ENCODE data around the gene KIAA1217. TPM values are rescaled to one million over a fixed set of nuclear protein-coding genes. Genes with fewer than 3 reads are reported as not detected.

Gene KIAA1217
- total and polyA plus RNA-seq, 7 experiments from 2014 or later = 0.03 to 2.1 (median 0.15) TPM; not detected in 4

DNA sequence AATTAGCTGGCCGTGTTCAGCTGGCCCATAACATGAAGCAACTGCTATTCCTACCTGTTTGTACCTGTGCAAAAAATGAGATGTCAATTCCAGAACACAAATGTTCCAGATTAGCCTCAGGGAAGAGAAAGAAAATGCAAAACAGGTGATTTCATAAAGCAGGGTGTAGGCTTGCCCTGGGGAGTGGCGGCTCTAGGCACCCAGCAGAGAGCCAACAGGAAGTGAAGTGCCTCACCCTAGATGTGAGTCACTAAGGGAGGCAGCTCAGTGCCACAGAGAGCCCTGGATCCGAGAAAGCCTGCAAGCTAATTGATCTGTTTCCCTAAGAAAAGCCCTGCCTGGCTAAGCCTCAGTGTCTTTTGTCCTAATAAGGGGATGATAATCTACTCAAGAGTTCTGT lies 274.8 kb downstream of the KIAA1217 start:
- ATAC-seq (no peak), DNase-seq (no peak)
- no peaks in the 10 kb centered on the region for H3K27me3 ChIP-seq (ENCODE audit: control insufficient read depth in 2 of 2, insufficient read depth in 2 of 2, low read length in 2 of 2)
- Mint-ChIP-seq H3K27me3 (peaks cover 11 to 19% (median 14%) of the 10 kb centered on the region in 5 donors), H3K27ac (peak overlapping the region in 1 of 9 donors; percentile 29), H3K4me3 (no peak overlapping the region), H3K36me3 (peaks cover 0 to 8% (median 0%) of the 10 kb centered on the region in 5 donors), H3K4me1 (peaks cover 0 to 8% (median 0%) of the 10 kb centered on the region in 7 donors), H3K9me3 (peaks cover 0 to 9% (median 6%) of the 10 kb centered on the region in 11 donors)
- no peak overlapping the region for H3K27ac ChIP-seq (ENCODE audit: low read depth, low read length)
- no peaks in the 10 kb centered on the region for H3K9me3 ChIP-seq (ENCODE audit: control insufficient read depth in 2 of 3, low read length in 3 of 3)
- intact Hi-C loops (cut with micrococcal nuclease) = no loop called here
- H3K4me1 ChIP-seq (ENCODE audit: control insufficient read depth in 2 of 2, insufficient read depth in 2 of 2, low read length in 2 of 2) = no peaks in the 10 kb centered on the region
- H3K4me3 ChIP-seq (ENCODE audit: low read length) = no peak overlapping the region
- ChIA-PET POLR2A (no interaction called here), CTCF (no interaction called here)
- H3K36me3 ChIP-seq (ENCODE audit: control insufficient read depth in 2 of 3, insufficient read depth in 3 of 3, low read length in 3 of 3) = no peaks in the 10 kb centered on the region

DNA sequence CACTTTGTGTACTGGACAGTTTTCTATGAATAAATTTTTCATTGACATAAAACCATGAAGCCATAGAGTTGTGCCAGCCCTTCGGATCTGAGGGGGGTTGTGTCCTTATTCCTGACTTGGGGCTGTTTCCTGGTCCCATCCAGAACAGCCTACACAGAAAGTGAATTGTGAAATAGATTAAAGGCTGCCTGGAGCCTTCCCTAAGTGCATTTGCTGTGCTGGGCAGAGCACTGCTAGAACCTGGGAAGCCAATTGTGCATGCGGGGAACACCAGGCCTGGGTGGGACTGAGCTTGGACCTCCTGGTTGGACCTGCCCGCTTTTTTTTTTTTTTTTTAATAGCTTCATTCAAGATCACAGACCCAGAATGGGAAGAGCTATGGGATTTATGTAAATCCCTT lies 275.8 kb downstream of the KIAA1217 start:
- H3K36me3 Mint-ChIP-seq = peaks cover 0 to 4% (median 0%) of the 10 kb centered on the region in 5 donors
- ChIA-PET POLR2A (no interaction called here), CTCF (interaction anchor here (0.5 kb wide), 1 partner anchor 124 kb away, joined by 3 read pairs; no protein-coding TSS in a partner anchor)
- H3K4me1 Mint-ChIP-seq = peaks cover 0 to 8% (median 0%) of the 10 kb centered on the region in 7 donors
- H3K9me3 Mint-ChIP-seq = peaks cover 0 to 7% (median under 1%) of the 10 kb centered on the region in 11 donors
- H3K27ac ChIP-seq (ENCODE audit: low read depth, low read length) = no peak overlapping the region
- H3K27me3 ChIP-seq (ENCODE audit: control insufficient read depth in 2 of 2, insufficient read depth in 2 of 2, low read length in 2 of 2) = no peaks in the 10 kb centered on the region
- H3K4me3 Mint-ChIP-seq = no peak overlapping the region
- H3K9me3 ChIP-seq (ENCODE audit: control insufficient read depth in 2 of 3, low read length in 3 of 3) = no peaks in the 10 kb centered on the region
- DNase-seq (no peak), ATAC-seq (no peak)
- no peak overlapping the region for H3K4me3 ChIP-seq (ENCODE audit: low read length)
- no peak overlapping the region for H3K27ac Mint-ChIP-seq
- no peaks in the 10 kb centered on the region for H3K36me3 ChIP-seq (ENCODE audit: control insufficient read depth in 2 of 3, insufficient read depth in 3 of 3, low read length in 3 of 3)
- intact Hi-C loops (cut with micrococcal nuclease) = no loop called here
- H3K27me3 Mint-ChIP-seq = peaks cover 13 to 19% (median 15%) of the 10 kb centered on the region in 5 donors
- no peaks in the 10 kb centered on the region for H3K4me1 ChIP-seq (ENCODE audit: control insufficient read depth in 2 of 2, insufficient read depth in 2 of 2, low read length in 2 of 2)

DNA sequence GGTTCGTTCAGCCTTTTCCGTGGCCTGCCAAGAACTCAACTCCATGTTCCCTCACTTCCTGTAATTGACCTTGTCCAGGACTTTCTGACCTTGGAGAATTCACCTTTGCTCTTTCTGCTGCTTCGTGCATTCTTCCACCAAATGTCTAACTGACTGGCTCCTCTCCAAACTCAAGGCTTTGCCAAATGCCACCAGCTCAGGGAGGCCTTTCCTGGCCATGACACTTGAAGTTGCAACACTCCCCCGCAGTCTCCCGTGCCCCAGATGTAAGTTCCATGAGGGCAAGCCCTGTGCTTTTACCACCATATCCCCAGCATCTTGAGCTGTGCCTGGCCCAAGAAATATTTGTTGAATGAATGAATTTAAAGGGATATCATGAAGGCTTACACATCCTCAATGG lies 276.4 kb downstream of the KIAA1217 start:
- no peak overlapping the region for H3K27ac Mint-ChIP-seq
- Histone ChIP-seq H3K4me3 (ENCODE audit: low read length) (no peak overlapping the region), H3K9me3 (ENCODE audit: control insufficient read depth in 2 of 3, low read length in 3 of 3) (no peaks in the 10 kb centered on the region), H3K4me1 (ENCODE audit: control insufficient read depth in 2 of 2, insufficient read depth in 2 of 2, low read length in 2 of 2) (no peaks in the 10 kb centered on the region), H3K27me3 (ENCODE audit: control insufficient read depth in 2 of 2, insufficient read depth in 2 of 2, low read length in 2 of 2) (no peaks in the 10 kb centered on the region), H3K27ac (ENCODE audit: low read depth, low read length) (no peak overlapping the region), H3K36me3 (ENCODE audit: control insufficient read depth in 2 of 3, insufficient read depth in 3 of 3, low read length in 3 of 3) (no peaks in the 10 kb centered on the region)
- DNase-seq = no peak
- H3K27me3 Mint-ChIP-seq = peaks cover 13 to 19% (median 15%) of the 10 kb centered on the region in 5 donors
- H3K36me3 Mint-ChIP-seq = peaks cover 0 to 4% (median 0%) of the 10 kb centered on the region in 5 donors
- peaks cover 0 to 8% (median 0%) of the 10 kb centered on the region in 7 donors for H3K4me1 Mint-ChIP-seq
- ChIA-PET CTCF (no interaction called here), POLR2A (no interaction called here)
- intact Hi-C loops (cut with micrococcal nuclease) = no loop called here
- peaks cover 0 to 7% (median 0%) of the 10 kb centered on the region in 11 donors for H3K9me3 Mint-ChIP-seq
- H3K4me3 Mint-ChIP-seq = no peak overlapping the region
- ATAC-seq = no peak

DNA sequence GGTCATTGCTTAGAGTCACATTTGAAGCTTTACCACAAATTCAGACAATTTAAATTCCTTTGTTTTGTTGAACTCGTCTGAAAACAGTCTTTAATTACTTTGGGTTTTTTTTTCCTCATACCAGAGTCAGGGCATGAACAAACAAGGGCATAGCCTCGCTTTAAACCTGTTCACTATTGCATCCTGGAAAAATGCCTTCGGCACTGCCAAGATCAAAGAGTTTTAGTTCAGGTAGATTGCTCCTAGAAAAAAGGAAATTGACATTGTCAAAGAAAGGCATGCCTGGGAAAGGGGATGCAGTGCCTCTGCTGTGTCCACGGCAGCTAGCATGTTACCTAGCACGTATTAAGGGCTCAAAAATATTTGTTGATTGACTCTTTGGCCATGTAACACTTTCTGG lies 279.7 kb downstream of the KIAA1217 start:
- intact Hi-C loops (cut with micrococcal nuclease) = no loop called here
- H3K27me3 ChIP-seq (ENCODE audit: control insufficient read depth in 2 of 2, insufficient read depth in 2 of 2, low read length in 2 of 2) = no peaks in the 10 kb centered on the region
- no peaks in the 10 kb centered on the region for H3K36me3 ChIP-seq (ENCODE audit: control insufficient read depth in 2 of 3, insufficient read depth in 3 of 3, low read length in 3 of 3)
- H3K4me3 Mint-ChIP-seq = no peak overlapping the region
- H3K27ac ChIP-seq (ENCODE audit: low read depth, low read length) = no peak overlapping the region
- no peaks in the 10 kb centered on the region for H3K9me3 ChIP-seq (ENCODE audit: control insufficient read depth in 2 of 3, low read length in 3 of 3)
- no peak overlapping the region for H3K4me3 ChIP-seq (ENCODE audit: low read length)
- H3K36me3 Mint-ChIP-seq = peaks cover 0 to 4% (median 0%) of the 10 kb centered on the region in 5 donors
- peaks cover 0 to 3% (median 0%) of the 10 kb centered on the region in 7 donors for H3K4me1 Mint-ChIP-seq
- H3K27me3 Mint-ChIP-seq = peaks cover 11 to 24% (median 14%) of the 10 kb centered on the region in 5 donors
- ATAC-seq (no peak), DNase-seq (no peak)
- no peak overlapping the region for H3K27ac Mint-ChIP-seq
- H3K4me1 ChIP-seq (ENCODE audit: control insufficient read depth in 2 of 2, insufficient read depth in 2 of 2, low read length in 2 of 2) = no peaks in the 10 kb centered on the region
- ChIA-PET CTCF (no interaction called here), POLR2A (no interaction called here)
- H3K9me3 Mint-ChIP-seq = peaks cover 0 to 2% (median 0%) of the 10 kb centered on the region in 11 donors

DNA sequence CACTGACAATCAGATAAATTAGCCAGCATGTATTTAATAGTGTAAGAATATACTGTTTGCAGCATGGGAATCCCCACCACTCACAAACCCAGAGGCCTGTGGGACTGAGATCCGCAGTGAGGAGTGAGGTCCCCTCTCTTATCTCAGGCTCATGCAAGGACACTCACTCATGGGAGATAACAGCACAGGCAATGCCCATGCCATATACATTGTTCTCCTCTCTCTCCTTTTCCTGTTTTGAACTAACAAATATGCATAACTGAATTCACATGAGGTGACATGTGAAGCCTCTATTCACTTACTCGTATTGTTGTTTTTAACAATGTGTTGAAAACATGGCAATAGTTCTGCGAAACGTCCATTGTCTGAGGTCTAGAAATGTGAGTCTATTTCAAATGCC lies 284.2 kb downstream of the KIAA1217 start:
- no peak for ATAC-seq
- peaks cover 5 to 13% (median 8%) of the 10 kb centered on the region in 5 donors for H3K27me3 Mint-ChIP-seq
- CTCF ChIA-PET = no interaction called here
- H3K36me3 Mint-ChIP-seq = no peaks in the 10 kb centered on the region
- POLR2A ChIA-PET = no interaction called here
- H3K4me1 ChIP-seq (ENCODE audit: control insufficient read depth in 2 of 2, insufficient read depth in 2 of 2, low read length in 2 of 2) = no peaks in the 10 kb centered on the region
- H3K9me3 ChIP-seq (ENCODE audit: control insufficient read depth in 2 of 3, low read length in 3 of 3) = no peaks in the 10 kb centered on the region
- H3K4me1 Mint-ChIP-seq = no peaks in the 10 kb centered on the region
- H3K4me3 Mint-ChIP-seq = no peak overlapping the region
- H3K4me3 ChIP-seq (ENCODE audit: low read length) = no peak overlapping the region
- H3K27ac Mint-ChIP-seq = no peak overlapping the region
- DNase-seq = no peak
- no peaks in the 10 kb centered on the region for H3K36me3 ChIP-seq (ENCODE audit: control insufficient read depth in 2 of 3, insufficient read depth in 3 of 3, low read length in 3 of 3)
- peaks cover 0 to 2% (median 0%) of the 10 kb centered on the region in 11 donors for H3K9me3 Mint-ChIP-seq
- intact Hi-C loops (cut with micrococcal nuclease) = no loop called here
- no peak overlapping the region for H3K27ac ChIP-seq (ENCODE audit: low read depth, low read length)
- no peaks in the 10 kb centered on the region for H3K27me3 ChIP-seq (ENCODE audit: control insufficient read depth in 2 of 2, insufficient read depth in 2 of 2, low read length in 2 of 2)

DNA sequence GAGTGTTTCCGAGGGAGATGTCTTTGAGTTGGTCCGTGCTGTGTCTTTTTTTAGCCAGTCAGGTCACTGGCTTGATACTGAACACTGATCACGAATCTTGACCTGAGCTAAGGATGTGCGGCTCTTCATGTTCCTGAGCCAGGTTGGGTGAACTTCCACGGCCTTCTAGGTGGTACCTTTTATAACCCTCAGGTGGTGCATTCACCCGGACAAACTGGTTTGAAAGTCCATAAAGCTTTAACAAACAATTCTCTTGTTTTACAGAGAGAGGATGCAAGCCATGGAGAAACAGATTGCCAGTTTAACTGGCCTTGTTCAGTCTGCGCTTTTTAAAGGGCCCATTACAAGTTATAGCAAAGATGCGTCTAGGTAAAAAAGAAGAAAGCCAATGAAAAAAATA lies 285.3 kb downstream of the KIAA1217 start:
- H3K9me3 ChIP-seq (ENCODE audit: control insufficient read depth in 2 of 3, low read length in 3 of 3) = no peaks in the 10 kb centered on the region
- DNase-seq (no peak), ATAC-seq (no peak)
- CTCF ChIA-PET = interaction anchor here (1.5 kb wide), 1 partner anchor 24 kb away, joined by 4 read pairs; no protein-coding TSS in a partner anchor
- Mint-ChIP-seq H3K4me1 (no peaks in the 10 kb centered on the region), H3K36me3 (no peaks in the 10 kb centered on the region), H3K27ac (no peak overlapping the region), H3K9me3 (no peaks in the 10 kb centered on the region), H3K4me3 (no peak overlapping the region), H3K27me3 (peaks cover 0 to 9% (median 5%) of the 10 kb centered on the region in 5 donors)
- POLR2A ChIA-PET = no interaction called here
- no peaks in the 10 kb centered on the region for H3K36me3 ChIP-seq (ENCODE audit: control insufficient read depth in 2 of 3, insufficient read depth in 3 of 3, low read length in 3 of 3)
- H3K4me3 ChIP-seq (ENCODE audit: low read length) = no peak overlapping the region
- H3K27me3 ChIP-seq (ENCODE audit: control insufficient read depth in 2 of 2, insufficient read depth in 2 of 2, low read length in 2 of 2) = no peaks in the 10 kb centered on the region
- H3K4me1 ChIP-seq (ENCODE audit: control insufficient read depth in 2 of 2, insufficient read depth in 2 of 2, low read length in 2 of 2) = no peaks in the 10 kb centered on the region
- intact Hi-C loops (cut with micrococcal nuclease) = no loop called here
- no peak overlapping the region for H3K27ac ChIP-seq (ENCODE audit: low read depth, low read length)

DNA sequence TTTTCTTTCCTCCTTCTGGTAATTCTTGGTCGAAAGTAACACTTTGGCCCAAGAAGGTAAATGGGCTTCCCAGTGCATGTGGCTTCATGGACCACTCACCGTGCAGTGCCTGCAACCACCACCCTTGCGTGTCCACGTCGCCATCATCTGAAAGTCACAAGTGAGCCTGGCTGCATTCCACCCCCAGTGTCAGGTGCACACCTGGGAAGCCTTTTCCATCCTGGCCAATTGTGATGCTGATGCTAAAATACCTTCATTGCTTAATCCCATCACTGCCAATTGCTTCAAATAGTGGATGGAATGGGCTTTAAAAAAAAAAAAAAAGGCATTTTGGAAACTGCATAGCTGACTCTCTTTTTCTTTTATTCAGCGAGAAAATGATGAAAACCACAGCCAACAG lies 285.8 kb downstream of the KIAA1217 start:
- no peak for DNase-seq
- Mint-ChIP-seq H3K4me1 (no peaks in the 10 kb centered on the region), H3K27me3 (peaks cover 0 to 9% (median 5%) of the 10 kb centered on the region in 5 donors), H3K4me3 (no peak overlapping the region), H3K36me3 (no peaks in the 10 kb centered on the region), H3K27ac (no peak overlapping the region), H3K9me3 (no peaks in the 10 kb centered on the region)
- H3K36me3 ChIP-seq (ENCODE audit: control insufficient read depth in 2 of 3, insufficient read depth in 3 of 3, low read length in 3 of 3) = no peaks in the 10 kb centered on the region
- POLR2A ChIA-PET = no interaction called here
- H3K27me3 ChIP-seq (ENCODE audit: control insufficient read depth in 2 of 2, insufficient read depth in 2 of 2, low read length in 2 of 2) = no peaks in the 10 kb centered on the region
- no peak for ATAC-seq
- CTCF ChIA-PET = interaction anchor here (1.5 kb wide), 1 partner anchor 24 kb away, joined by 4 read pairs; no protein-coding TSS in a partner anchor
- H3K27ac ChIP-seq (ENCODE audit: low read depth, low read length) = no peak overlapping the region
- H3K4me3 ChIP-seq (ENCODE audit: low read length) = no peak overlapping the region
- intact Hi-C loops (cut with micrococcal nuclease) = no loop called here
- no peaks in the 10 kb centered on the region for H3K4me1 ChIP-seq (ENCODE audit: control insufficient read depth in 2 of 2, insufficient read depth in 2 of 2, low read length in 2 of 2)
- no peaks in the 10 kb centered on the region for H3K9me3 ChIP-seq (ENCODE audit: control insufficient read depth in 2 of 3, low read length in 3 of 3)
